H9 (cell line): Measurements from ENCODE around the gene GIT2. TPM values are rescaled to one million over a fixed set of nuclear protein-coding genes. Genes with fewer than 3 reads are reported as not detected.

Experiments
- DNase-seq: peaks from one replicate; pipeline ENCODE4 v3.0.0-alpha.2; 2017
- H2AFZ ChIP-seq: one replicate; pipeline ENCODE4 v1.6.1; 2013; ENCODE audit warnings: mild to moderate bottlenecking, low read length, control low read depth, moderate library complexity
- H2AK5ac ChIP-seq: 2 replicates; pipeline ENCODE4 v1.6.1; 2013; ENCODE audit warnings: low read length, control low read depth, mixed read lengths; ENCODE audit not compliant: insufficient read length
- H2BK120ac ChIP-seq: one replicate; pipeline ENCODE4 v1.6.1; 2013; ENCODE audit warnings: low read depth, mild to moderate bottlenecking, low read length, control low read depth, inconsistent platforms; ENCODE audit not compliant: poor library complexity, severe bottlenecking
- H2BK12ac ChIP-seq: 2 replicates; pipeline ENCODE4 v1.6.1; 2013; ENCODE audit warnings: low read length, control low read depth, mixed read lengths, low read depth; ENCODE audit not compliant: insufficient read length
- H2BK15ac ChIP-seq: 2 replicates; pipeline ENCODE4 v1.6.1; 2013; ENCODE audit warnings: low read depth, low read length, control low read depth
- H2BK20ac ChIP-seq: one replicate; pipeline ENCODE4 v1.6.1; 2013; ENCODE audit warnings: low read depth, mild to moderate bottlenecking, low read length, control low read depth, inconsistent platforms; ENCODE audit not compliant: poor library complexity, severe bottlenecking
- H2BK5ac ChIP-seq: 2 replicates; pipeline ENCODE4 v1.6.1; 2013; ENCODE audit warnings: low read length, control low read depth, mixed read lengths; ENCODE audit not compliant: insufficient read length
- H3K14ac ChIP-seq: 2 replicates; pipeline ENCODE4 v1.6.1; 2013; ENCODE audit warnings: low read length, control low read depth; ENCODE audit not compliant: insufficient read depth
- H3K18ac ChIP-seq: 2 replicates; pipeline ENCODE4 v1.6.1; 2013; ENCODE audit warnings: low read depth, mild to moderate bottlenecking, mixed read lengths, low read length, control low read depth; ENCODE audit not compliant: insufficient read length
- H3K23ac ChIP-seq: 2 replicates; pipeline ENCODE4 v1.6.1; 2013; ENCODE audit warnings: low read length, control low read depth, mixed read lengths, low read depth; ENCODE audit not compliant: insufficient read length
- H3K23me2 ChIP-seq: 2 replicates; pipeline ENCODE4 v1.6.1; 2013; ENCODE audit warnings: low read depth, mild to moderate bottlenecking, mixed read lengths, low read length, control low read depth; ENCODE audit not compliant: insufficient read length, poor library complexity, severe bottlenecking
- H3K27ac ChIP-seq: 2 replicates; pipeline ENCODE4 v1.5.1; 2013; ENCODE audit warnings: low read length, control low read depth, mixed read lengths, low read depth; ENCODE audit not compliant: insufficient read length
- H3K27me3 ChIP-seq: 2 replicates; pipeline ENCODE4 v1.6.1; 2013; ENCODE audit warnings: low read length, control low read depth, inconsistent platforms; ENCODE audit not compliant: insufficient read depth
- H3K4ac ChIP-seq: 2 replicates; pipeline ENCODE4 v1.6.1; 2013; ENCODE audit warnings: low read depth, mild to moderate bottlenecking, control low read depth, inconsistent platforms, low read length, moderate library complexity
- H3K4me1 ChIP-seq: 2 replicates; pipeline ENCODE4 v1.6.1; 2013; ENCODE audit warnings: low read length, control low read depth, inconsistent platforms; ENCODE audit not compliant: insufficient read depth
- H3K4me2 ChIP-seq: 2 replicates; pipeline ENCODE4 v1.6.1; 2013; ENCODE audit warnings: low read length, control low read depth, mixed read lengths; ENCODE audit not compliant: insufficient read length, insufficient read depth
- H3K56ac ChIP-seq: 2 replicates; pipeline ENCODE4 v1.6.1; 2013; ENCODE audit warnings: low read depth, mild to moderate bottlenecking, mixed read lengths, low read length, control low read depth; ENCODE audit not compliant: insufficient read length
- H3K79me1 ChIP-seq: 2 replicates; pipeline ENCODE4 v1.6.1; 2013; ENCODE audit warnings: low read depth, mild to moderate bottlenecking, moderate library complexity, low read length, control low read depth, inconsistent platforms; ENCODE audit not compliant: insufficient read depth, poor library complexity, severe bottlenecking
- H3K79me2 ChIP-seq: 2 replicates; pipeline ENCODE4 v1.6.1; 2013; ENCODE audit warnings: low read length, control low read depth, inconsistent platforms; ENCODE audit not compliant: insufficient read depth
- H3K9ac ChIP-seq: 2 replicates; pipeline ENCODE4 v1.6.1; 2013; ENCODE audit warnings: low read length, control low read depth, mixed read lengths; ENCODE audit not compliant: insufficient read length; ENCODE audit errors: extremely low read depth
- H3K9me3 ChIP-seq: one replicate; pipeline ENCODE4 v1.6.1; 2013; ENCODE audit warnings: low read depth, low read length, inconsistent platforms; ENCODE audit not compliant: control insufficient read depth
- H3T11ph ChIP-seq: one replicate; pipeline ENCODE4 v1.6.1; 2013; ENCODE audit warnings: mild to moderate bottlenecking, low read length, control low read depth, inconsistent platforms
- H4K20me1 ChIP-seq: one replicate; pipeline ENCODE4 v1.6.1; 2013; ENCODE audit not compliant: control insufficient read depth, insufficient read length, insufficient read depth
- H4K5ac ChIP-seq: 2 replicates; pipeline ENCODE4 v1.6.1; 2013; ENCODE audit warnings: low read depth, mild to moderate bottlenecking, mixed read lengths, low read length, control low read depth; ENCODE audit not compliant: insufficient read length
- H4K8ac ChIP-seq: replicated peaks from 2 replicates; pipeline ENCODE4 v1.6.1; 2013; ENCODE audit warnings: low read length, control low read depth, mixed read lengths, low read depth; ENCODE audit not compliant: insufficient read length
- H4K91ac ChIP-seq: 2 replicates; pipeline ENCODE4 v1.6.1; 2013; ENCODE audit warnings: low read depth, mild to moderate bottlenecking, moderate library complexity, mixed read lengths, low read length, control low read depth; ENCODE audit not compliant: insufficient read length
- H3K27ac Mint-ChIP-seq, 3 experiments: 2 replicates in 2 of 3; 3 replicates in 1 of 3; pipeline ENCODE4 v1.8.0; 2020 to 2021; ENCODE audit warnings: mixed read lengths in 3 of 3, mild to moderate bottlenecking in 1 of 3, moderate library complexity in 1 of 3
- H3K27me3 Mint-ChIP-seq: 2 replicates; pipeline ENCODE4 v1.8.0; 2021; ENCODE audit warnings: low read depth, mild to moderate bottlenecking, moderate library complexity, mixed read lengths
- H3K36me3 Mint-ChIP-seq, 3 experiments: 2 replicates in 2 of 3; 3 replicates in 1 of 3; pipeline ENCODE4 v1.8.0; 2020 to 2021; ENCODE audit warnings: low read depth in 3 of 3, mixed read lengths in 3 of 3; ENCODE audit not compliant: insufficient read depth in 1 of 3
- H3K4me1 Mint-ChIP-seq, 2 experiments: 2 replicates each; pipeline ENCODE4 v1.8.0; 2020; ENCODE audit warnings: mixed read lengths in 2 of 2
- H3K4me3 Mint-ChIP-seq, 2 experiments: 2 replicates in 1 of 2; 3 replicates in 1 of 2; pipeline ENCODE4 v1.8.0; 2020 to 2021; ENCODE audit warnings: mild to moderate bottlenecking in 2 of 2, mixed read lengths in 2 of 2, moderate library complexity in 1 of 2
- H3K9me3 Mint-ChIP-seq, 2 experiments: 2 replicates in 1 of 2; 3 replicates in 1 of 2; pipeline ENCODE4 v1.8.0; 2020; ENCODE audit warnings: mild to moderate bottlenecking in 2 of 2, mixed read lengths in 2 of 2, moderate library complexity in 1 of 2
- CTCF ChIP-seq: fragments of 200-600 bp; sonication (generic); conservative IDR thresholded peaks from 3 replicates; pipeline ENCODE4 v1.8.0; 2021; ENCODE audit warnings: antibody characterized with exemption, mild to moderate bottlenecking
- WGBS: extraction: QIAGEN DNeasy Blood & Tissue Kit; methylation state at CpG from one replicate; pipeline ENCODE4 v1.1.7; 2013; ENCODE audit warnings: missing lambda C conversion rate, low lambda C conversion rate, mixed read lengths; ENCODE audit not compliant: insufficient read length; ENCODE audit errors: extremely low coverage; 5-methylcytosine and 5-hydroxymethylcytosine counted together
- total RNA-seq: library from RNA; stranded (reverse); gene quantifications from 2 replicates; pipeline ENCODE4 v1.2.1, GENCODE V29; 2021

The GIT2 gene
- total RNA-seq, 1 experiment from 2014 or later, result 27.0 TPM

GRCh38 chr12:110002676-110003515, 6.7 kb upstream of the GIT2 start:
- Histone ChIP-seq H3K79me2 (no peaks in the 10 kb centered on the region; the same call in 1 of the 2 replicates), H3K4me2 (no peak overlapping the region)
- no peak for DNase-seq

More at GRCh38 chr12:110002676-110003515, 6.7 kb upstream of the GIT2 start:
- Histone ChIP-seq H3K9ac (no peak overlapping the region), H3K9me3 (no peaks in the 10 kb centered on the region), H4K5ac (no peak overlapping the region), H3K23me2 (peaks cover 12% of the 10 kb centered on the region), H4K8ac (no peak overlapping the region), H2BK5ac (no peak overlapping the region), H3K14ac (no peak overlapping the region), H3K23ac (no peak overlapping the region), H2AK5ac (no peak overlapping the region), H2BK15ac (no peak overlapping the region), H3K4me1 (peaks cover 2% of the 10 kb centered on the region; the same call in 1 of the 2 replicates), H4K20me1 (peaks cover 3% of the 10 kb centered on the region), H3K4ac (no peak overlapping the region), H3K27ac (no peak overlapping the region), H2BK120ac (no peak overlapping the region), H3T11ph (no peak overlapping the region), H2BK12ac (no peak overlapping the region), H3K56ac (no peak overlapping the region), H2AFZ (no peak overlapping the region), H2BK20ac (no peak overlapping the region), H4K91ac (no peak overlapping the region), H3K79me1 (no peaks in the 10 kb centered on the region), H3K27me3 (no peaks in the 10 kb centered on the region), H3K18ac (no peak overlapping the region)
- H3K9me3 Mint-ChIP-seq, result no peaks in the 10 kb centered on the region; a peak in 1 of 5 replicates
- no peaks in the 10 kb centered on the region; a peak in 2 of 7 replicates for H3K36me3 Mint-ChIP-seq
- H3K4me3 Mint-ChIP-seq, result no peak overlapping the region
- peaks cover 13 to 14% of the 10 kb centered on the region in 2 experiments for H3K4me1 Mint-ChIP-seq
- TF ChIP-seq CTCF, result no peak
- H3K27me3 Mint-ChIP-seq, result peaks cover 12% of the 10 kb centered on the region
- WGBS, result no CpG with 5 or more reads among the region's 8 CpGs
- H3K27ac Mint-ChIP-seq, result peak overlapping the region in 1 of 3 experiments; percentile 81; a peak in 1 of 7 replicates
